Measurements from ENCODE around the gene CAP2.

Gene CAP2

DNA sequence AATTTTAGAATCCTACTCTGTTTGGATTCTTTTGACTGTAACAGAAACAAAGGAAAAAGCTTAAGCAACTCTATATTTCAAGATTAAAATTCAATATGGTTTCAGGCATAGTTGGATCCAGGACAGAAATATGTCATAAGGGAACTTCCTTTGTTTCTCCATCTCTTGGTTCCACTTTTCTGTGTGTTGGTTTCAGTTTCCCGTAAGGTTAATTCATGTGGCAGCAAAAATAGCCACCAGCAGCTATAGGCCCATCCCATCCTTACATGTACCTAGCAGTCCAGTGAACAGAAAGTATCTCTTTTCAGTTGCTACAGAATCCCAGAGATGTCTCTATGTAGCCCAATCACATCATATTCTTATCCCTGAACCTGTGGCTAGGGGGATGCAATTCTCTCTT is 197.9 kb downstream of the CAP2 start:
- H3K4me3 ChIP-seq (ENCODE audit: low read depth, low read length): no peak overlapping the region
- TF ChIP-seq, protein P1, sequence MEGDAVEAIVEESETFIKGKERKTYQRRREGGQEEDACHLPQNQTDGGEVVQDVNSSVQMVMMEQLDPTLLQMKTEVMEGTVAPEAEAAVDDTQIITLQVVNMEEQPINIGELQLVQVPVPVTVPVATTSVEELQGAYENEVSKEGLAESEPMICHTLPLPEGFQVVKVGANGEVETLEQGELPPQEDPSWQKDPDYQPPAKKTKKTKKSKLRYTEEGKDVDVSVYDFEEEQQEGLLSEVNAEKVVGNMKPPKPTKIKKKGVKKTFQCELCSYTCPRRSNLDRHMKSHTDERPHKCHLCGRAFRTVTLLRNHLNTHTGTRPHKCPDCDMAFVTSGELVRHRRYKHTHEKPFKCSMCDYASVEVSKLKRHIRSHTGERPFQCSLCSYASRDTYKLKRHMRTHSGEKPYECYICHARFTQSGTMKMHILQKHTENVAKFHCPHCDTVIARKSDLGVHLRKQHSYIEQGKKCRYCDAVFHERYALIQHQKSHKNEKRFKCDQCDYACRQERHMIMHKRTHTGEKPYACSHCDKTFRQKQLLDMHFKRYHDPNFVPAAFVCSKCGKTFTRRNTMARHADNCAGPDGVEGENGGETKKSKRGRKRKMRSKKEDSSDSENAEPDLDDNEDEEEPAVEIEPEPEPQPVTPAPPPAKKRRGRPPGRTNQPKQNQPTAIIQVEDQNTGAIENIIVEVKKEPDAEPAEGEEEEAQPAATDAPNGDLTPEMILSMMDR (IDR thresholded peaks at IDR 0.05; ENCODE audit: borderline replicate concordance, insufficient read depth, low read depth, low read length): no peak

DNA sequence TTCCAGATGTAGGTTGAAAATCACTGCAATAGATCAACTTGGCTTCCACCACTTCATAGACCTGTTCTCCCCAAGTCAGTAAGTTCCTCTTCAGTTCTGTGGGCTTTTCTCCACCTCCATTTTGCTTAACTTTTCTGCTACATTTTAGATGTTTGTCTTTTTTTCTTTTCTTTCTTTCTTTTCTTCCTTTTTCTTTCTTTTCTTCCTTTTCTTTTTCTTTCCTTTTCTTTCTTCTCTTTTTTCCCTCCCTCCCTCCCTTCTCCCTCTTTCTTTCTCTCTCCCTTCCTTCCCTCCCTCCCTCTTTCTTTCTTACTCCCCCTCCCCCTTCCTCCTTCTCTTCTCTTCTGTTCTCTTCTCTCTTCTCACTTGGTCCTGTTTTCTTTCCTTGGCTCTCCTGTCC is 199.9 kb downstream of the CAP2 start:
- TF ChIP-seq, protein P1 (IDR thresholded peaks at IDR 0.05; ENCODE audit: borderline replicate concordance, insufficient read depth, low read depth, low read length): no peak
- H3K4me3 ChIP-seq (ENCODE audit: low read depth, low read length): no peak overlapping the region

DNA sequence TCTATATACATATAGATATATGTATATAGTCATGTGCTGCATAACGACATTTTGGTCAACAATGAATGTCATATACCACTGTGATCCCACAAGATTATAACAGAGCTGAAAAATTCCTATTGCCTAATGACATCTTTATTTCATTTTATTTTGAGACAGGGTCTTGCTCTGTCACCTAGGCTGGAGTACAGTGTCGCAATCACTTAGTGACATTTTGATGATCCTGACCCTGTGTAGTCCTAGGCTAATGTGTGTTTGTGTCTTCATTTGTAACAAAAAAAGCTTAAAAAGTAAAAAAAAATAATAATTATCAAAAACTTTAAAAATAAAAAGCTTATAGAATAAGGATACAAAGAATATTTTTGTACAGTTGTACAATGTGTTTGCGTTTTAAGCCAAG is 202.7 kb downstream of the CAP2 start:
- TF ChIP-seq, protein P1 (IDR thresholded peaks at IDR 0.05; ENCODE audit: borderline replicate concordance, insufficient read depth, low read depth, low read length): no peak
- no peak overlapping the region for H3K4me3 ChIP-seq (ENCODE audit: low read depth, low read length)

DNA sequence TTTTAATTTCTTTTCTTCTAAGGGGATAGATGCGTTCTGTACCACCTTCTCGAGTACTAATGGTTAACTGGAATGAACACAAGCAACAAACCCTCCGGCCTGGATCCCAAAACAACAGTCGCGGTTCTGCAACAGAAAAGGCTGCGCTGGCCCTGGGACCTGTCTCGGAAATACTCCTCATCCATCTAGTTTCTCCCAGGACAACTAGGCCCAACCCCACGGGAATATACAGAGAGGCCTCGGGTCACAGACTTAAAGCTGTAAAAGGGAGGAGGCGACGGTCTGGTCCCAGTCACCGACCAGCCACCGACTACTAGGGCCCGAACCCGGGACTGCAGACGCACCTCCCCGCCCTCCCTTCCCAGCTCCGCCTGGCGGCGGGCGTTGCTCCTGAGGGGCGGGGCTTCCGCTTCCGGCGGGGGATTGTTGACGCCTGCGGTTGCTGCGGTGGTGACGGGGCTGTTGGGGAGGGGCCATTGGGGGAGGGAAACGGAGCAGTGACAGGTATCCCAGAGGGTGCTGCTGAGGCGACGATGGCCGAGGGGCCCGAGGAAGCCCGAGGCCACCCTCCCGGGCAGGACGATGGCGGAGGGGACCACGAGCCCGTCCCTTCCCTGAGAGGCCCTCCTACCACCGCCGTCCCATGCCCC is 206.6 kb downstream of the CAP2 start, which contains the start of gene FAM8A1:
TSS of gene FAM8A1 (plus strand) at position 426 of the 650 bp plus-strand sequence. CDS start at position 534, 108 bp downstream.
- TF ChIP-seq, protein P1 (IDR thresholded peaks at IDR 0.05; ENCODE audit: borderline replicate concordance, insufficient read depth, low read depth, low read length): peak; percentile 41; the same call in 1 of the 2 replicates
- peak within 1 kb of the TSS; percentile 82 for H3K4me3 ChIP-seq (ENCODE audit: low read depth, low read length)

DNA sequence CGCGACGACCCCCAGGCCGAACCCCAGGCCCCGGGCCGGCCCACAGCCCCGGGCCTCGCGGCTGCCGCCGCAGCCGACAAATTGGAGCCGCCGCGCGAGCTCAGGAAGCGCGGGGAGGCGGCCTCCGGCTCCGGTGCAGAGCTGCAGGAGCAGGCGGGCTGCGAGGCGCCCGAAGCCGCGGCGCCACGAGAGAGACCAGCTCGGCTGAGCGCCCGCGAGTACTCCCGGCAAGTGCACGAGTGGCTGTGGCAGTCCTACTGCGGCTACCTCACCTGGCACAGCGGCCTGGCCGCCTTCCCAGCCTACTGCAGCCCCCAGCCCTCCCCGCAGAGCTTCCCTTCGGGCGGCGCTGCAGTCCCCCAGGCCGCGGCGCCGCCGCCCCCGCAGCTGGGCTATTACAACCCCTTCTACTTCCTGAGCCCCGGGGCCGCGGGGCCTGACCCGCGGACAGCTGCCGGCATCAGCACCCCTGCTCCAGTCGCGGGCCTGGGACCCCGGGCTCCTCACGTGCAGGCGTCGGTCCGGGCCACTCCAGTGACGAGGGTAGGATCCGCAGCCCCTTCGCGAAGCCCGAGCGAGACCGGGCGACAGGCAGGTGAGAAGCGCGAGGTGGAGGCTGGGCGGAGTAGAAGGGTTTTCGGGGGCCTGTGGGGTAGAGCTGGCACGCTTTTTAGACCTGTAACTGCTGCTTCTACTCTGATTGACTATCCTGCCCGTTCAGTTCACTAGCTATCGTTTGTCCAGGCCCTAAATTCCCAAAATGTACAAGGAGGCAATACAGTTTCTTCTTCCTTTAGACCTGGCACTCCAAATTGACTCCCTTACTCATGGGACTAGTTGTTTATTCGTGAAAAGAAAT is 207.4 kb downstream of the CAP2 start:
- TF ChIP-seq, protein P1 (IDR thresholded peaks at IDR 0.05; ENCODE audit: borderline replicate concordance, insufficient read depth, low read depth, low read length): no peak
- peak overlapping the region; percentile 82 for H3K4me3 ChIP-seq (ENCODE audit: low read depth, low read length)

DNA sequence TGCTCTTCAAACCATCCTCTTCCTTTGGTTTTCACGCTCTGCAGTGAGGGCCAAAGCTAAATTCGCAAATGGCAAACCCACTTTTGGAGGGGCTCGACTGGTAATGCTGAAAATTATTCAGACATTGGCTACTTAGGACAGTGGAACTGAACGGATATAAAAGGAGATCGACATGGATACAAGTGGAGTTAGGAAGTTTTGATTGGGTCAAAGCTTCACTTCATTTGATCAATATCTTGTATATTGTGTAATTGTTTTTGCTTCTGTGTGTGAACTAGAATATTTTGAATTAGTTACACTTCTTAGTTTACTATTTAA is 207.9 kb downstream of the CAP2 start:
- TF ChIP-seq, protein P1 (IDR thresholded peaks at IDR 0.05; ENCODE audit: borderline replicate concordance, insufficient read depth, low read depth, low read length): no peak
- peak overlapping the region; percentile 82 for H3K4me3 ChIP-seq (ENCODE audit: low read depth, low read length)

All from GM12875 (cell line).